ENCODE measurements around the gene STK39.

- no peak for TF ChIP-seq CTCF (IDR thresholded peaks at IDR 0.05; ENCODE audit: insufficient read depth, low read length)
- no peak for TF ChIP-seq POLR2AphosphoS5 (IDR thresholded peaks at IDR 0.05; ENCODE audit: low read depth)
These were observed 31.6 kb downstream of the STK39 start for GRCh38 chr2:168215813-168216212.

Data from HL-60 (cell line).